ENCODE measurements around the gene DNAJC5G.
"Not testable (repeated sequence)": the region's sequence is repeated elsewhere in the genome, so short reads cannot be mapped to it uniquely, and the experiment has no call there.

The DNAJC5G gene

DNA sequence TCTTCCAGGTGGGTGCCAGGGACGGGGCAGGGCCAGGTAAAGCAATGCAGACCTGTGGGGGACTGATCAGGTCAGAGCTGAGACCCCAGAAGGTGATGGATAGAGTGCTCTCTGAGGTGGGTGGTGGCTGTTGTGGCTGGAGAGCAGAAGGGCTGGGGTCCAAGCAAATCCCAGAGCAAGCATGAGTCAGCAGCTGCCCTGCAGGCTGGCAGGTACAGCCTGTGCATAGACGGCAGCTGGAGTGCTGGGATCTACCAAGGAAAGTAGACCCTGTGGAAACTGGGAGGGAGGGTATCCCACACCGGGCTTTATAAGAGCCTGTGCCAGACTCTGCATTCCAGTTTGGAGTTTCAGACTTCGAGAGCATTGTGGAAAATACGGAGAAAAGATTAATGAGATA is 7.7 kb downstream of the DNAJC5G start:
- DNase-seq = no peak

DNA sequence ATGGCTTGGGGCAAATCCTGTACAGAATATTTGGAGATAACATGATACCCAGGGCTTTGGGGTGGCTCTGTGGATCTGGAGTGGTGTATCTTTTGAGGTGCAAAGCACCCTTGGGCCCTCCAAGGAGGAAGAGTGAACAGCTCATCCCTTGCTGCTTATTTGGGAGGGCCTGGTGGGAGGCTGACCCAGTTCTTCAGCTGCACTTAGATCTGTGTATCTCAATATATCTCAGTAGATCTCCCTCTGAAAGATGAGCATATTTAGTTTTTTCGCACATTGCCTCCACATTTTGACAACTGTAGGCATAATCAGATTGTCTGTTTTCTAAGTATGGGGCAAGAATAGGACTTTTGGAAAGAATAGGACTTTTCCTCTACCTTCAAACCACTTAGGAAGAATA is 9.8 kb downstream of the DNAJC5G start:
- DNase-seq = no peak

DNA sequence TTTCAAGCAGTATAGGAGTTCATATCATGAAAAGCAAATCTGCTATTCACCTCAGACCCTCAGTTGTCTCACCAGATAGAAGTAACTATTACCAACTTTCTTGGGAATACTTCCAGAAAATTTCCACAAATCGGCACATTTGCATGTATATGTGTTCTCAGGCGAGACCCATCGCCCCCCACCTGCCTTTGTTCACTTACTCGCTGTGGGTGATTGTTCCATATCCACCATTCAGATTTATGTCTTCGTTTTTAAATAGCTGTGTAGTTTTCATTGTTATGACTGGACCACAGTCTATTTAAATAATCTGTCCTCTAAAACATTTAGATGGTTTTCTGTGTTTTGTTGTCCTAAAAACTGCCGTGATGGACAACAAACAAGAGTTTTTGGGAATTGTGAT is 10.2 kb downstream of the DNAJC5G start:
- no peak for DNase-seq

DNA sequence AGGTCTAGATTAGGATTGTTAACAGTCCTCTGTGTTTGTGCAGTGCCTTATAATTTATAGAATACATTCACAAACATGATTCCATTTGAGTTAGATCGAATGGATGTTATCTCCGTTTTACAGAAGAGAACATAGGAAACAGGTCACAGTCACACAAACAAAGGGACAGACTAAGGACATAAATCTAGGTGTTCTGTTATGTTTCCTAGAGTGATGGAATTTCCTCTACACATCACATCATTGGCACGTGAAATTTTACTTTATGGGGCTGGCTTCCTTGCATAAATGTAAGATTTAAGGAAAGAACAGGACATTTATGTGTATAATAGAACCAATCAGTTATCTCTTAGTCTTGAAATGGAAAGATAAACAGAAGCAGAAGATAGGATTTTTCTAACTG is 13.4 kb downstream of the DNAJC5G start:
- no peak for DNase-seq

DNA sequence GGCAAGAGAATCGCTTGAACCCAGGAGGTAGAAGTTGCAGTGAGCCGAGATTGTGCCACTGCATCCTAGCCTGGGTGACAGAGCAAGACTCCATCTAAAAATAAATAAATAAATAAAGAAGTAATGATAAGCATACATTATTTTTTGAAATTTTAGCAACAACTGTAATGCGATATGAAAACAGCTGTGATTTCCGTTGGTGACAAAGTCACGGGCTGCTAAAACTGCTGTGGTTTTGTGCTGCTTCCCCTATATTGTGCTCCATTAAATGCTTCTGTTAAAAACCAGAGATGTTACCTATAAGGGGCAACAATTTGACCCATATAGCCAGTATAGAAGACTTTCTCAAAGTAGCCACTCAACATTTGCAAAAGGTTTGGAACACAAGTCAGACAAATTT is 15.3 kb downstream of the DNAJC5G start:
- DNase-seq = no peak

DNA sequence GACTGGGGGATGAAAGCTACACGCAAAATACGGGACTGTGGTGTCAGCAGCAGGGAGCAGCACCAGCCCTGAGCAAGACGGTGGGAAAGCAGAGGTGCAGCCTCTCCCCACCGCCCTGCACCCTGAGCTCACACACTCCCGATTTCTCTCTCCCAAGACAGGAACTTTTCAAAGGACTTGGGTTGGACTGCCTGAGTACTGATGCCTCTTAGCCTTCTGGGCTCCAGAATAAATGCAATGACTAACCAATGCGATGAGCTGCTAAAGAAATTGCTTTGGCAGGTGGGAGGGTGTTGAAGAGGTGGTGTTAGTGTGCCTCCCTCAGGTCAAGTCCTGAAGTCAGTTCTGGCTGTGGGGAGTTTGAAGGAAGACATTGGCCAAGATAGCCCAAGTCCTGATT is 16.6 kb downstream of the DNAJC5G start:
- DNase-seq = no peak

DNA sequence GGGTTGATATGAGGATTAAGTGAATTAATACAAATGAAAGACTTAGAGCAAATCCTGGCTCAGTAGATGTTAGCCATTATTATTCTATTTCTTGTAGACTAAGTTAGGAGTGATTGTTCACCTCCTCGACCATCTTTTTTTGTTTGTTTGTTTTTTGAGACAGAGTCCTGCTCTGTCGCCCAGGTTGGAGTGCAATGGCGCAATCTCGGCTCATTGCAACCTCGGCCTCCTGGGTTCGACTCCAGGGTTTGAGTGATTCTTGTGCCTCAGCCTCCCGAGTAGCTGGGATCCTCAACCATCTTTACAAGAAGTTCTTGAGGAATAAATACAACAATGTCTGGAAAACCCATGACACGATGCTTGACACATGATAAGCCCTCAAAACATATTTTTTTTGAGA is 19.7 kb downstream of the DNAJC5G start:
- DNase-seq = no peak

DNA sequence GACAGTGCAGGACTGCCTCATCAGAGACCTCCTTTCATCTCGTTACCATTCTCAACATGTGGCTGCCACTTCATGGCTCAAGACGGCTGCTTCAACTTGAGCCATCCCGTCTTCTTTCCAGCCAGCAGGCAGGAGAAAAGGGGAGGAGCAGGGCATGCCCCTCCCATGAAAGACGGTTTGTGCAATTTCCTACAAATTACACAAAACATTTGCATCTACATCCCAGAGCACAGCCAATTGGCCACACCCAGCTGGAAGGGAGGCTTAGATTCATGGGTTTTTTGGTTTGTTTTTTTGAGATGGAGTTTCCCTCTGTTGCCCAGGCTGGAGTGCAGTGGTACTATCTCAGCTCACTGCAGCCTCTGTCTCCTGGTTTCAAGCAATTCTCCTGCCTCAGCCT is 21.2 kb downstream of the DNAJC5G start:
- no peak for DNase-seq

DNA sequence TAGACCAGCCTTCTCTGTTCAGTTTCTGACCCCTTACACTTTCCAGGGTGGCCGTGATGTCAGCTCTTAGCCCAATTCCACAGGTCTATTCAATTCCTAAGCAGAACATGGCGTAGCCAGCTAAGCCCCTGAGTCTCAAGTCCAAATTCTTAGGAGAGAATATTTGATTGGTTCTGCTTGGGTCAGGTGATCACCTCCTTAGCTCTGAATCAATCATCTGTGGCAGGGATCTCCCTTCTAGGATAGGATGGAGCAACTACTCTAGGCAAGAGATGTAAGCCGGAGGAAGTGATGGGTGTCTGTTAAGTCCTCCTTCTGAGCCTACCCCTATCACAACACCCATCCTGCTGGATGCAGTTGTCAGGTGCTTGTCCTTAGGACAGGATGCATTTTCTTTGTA is 22.0 kb downstream of the DNAJC5G start:
- DNase-seq = no peak

DNA sequence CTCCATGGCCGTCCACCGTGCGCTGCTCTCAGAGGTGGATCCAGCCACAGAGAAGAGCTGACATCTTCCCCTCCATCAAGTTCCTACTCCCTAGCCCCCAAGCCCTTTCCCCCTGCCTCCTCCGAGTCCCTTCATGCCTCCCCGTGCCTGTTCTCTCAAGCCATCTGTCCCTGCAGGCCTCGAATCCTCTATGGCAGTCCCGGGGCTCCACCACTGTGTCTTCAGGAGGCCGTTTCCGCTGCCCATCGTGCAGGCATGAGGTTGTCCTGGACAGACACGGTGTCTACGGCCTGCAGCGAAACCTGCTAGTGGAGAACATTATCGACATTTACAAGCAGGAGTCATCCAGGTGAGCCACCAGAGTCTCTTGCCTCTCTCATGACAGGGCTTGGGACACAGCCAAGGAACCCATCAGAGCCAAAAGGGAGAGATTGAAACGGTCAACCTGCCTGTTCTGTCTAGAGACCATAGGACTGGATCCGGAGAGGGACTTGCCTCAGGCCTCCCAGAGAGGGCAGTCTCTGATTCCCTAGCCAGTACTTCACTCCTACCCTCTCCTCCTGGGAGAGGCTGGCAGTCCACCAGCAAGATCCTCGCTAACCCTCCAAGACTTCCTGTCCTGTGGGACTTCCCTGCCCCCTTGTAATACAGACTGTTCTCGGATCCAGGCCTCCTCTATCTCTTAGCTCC is 23.3 kb downstream of the DNAJC5G start:
- DNase-seq = no peak

DNA sequence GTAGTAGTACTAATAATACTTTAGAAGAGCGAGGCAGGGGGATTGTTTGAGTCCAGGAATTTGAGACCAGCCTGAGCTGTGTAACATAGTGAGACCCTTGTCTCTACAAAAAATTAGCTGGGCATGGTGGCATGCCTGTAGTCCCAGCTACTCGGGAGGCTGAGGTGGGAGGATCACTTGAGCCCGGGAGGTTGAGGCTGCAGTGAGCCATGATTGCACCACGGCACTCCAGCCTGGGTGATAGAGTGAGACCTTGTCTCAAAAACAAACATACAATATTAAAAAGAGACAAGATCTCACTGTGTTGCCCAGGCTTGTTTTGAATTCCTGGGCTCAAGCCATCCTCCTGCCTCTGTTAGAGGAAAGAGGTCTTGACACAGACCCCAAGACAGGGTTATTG is 25.4 kb downstream of the DNAJC5G start:
- DNase-seq = not testable (repeated sequence)

DNA sequence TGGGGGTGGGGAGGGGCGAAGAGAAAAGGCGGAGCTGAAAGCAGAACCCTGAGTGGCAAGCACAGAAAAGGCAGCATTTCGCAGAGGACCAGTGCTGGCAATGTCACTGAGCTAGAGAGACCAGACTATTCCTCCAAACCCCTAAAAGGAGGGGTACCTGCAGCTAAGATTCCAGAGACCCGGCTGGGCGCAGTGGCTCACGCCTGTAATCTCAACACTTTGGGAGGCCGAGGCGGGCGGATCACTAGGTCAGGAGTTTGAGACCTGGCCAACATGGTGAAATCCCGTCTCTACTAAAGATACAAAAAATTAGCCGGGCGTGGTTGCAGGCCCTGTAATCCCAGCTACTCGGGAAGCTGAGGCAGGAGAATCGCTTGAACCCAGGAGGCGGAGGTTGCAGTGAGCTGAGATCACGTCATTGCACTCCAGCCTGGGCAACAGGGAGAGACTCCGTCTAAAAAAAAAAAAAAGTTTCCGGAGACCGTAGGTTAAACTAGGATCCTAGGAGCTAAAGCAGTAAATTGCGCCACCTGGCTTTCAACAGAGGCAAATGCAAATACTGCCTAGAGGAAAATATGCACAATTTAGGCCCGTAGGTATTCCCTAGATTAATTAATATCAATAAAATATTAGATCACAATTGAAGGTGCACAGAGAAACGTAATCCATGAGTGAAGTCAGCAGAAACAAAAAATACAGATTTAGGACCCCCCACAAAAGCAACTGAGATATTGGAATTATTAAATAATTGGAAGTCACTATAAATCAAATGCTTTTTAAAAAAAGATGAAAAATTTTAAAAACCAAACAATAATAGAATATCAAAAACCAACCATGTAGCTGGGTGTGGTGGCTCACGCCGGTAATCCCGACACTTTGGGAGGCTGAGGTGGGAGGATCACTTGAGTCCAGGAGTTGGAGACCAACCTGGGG is 28.1 kb downstream of the DNAJC5G start:
- DNase-seq = peak; percentile 30 to 45

DNA sequence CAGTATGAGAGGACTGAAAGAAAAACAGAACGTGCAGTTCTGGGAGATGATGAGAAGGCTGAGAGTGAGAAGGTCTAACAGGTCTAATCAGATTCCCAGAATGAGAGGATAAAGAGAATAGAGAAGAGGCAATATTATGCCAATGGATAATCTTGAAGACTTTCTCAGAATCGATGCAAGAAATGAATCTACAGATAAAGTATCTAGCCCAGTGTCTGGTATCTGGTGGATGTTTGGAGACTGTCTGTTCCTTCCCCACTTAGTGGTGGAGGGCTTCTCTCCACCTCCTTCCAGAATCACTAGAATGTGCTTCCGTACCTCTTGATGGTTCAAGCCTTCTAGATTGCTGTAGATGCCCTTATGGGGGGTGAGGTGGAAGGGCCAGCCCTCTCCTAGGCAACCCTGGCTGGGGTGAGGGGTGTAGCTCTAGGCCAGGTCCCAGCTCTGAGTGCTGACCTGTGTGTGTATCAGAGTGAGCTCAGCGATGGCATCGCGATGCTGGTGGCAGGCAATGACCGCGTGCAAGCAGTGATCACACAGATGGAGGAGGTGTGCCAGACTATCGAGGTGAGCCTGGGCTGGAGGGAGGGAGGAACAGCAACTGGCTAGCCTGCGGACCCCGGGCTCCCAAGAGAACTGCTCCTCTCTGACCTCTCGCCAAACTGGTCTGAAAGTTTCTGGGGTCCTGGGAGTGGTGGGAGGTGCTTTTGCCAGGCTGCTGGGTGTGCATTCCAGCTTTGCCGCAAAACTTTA is 29.4 kb downstream of the DNAJC5G start:
- no peak for DNase-seq

DNA sequence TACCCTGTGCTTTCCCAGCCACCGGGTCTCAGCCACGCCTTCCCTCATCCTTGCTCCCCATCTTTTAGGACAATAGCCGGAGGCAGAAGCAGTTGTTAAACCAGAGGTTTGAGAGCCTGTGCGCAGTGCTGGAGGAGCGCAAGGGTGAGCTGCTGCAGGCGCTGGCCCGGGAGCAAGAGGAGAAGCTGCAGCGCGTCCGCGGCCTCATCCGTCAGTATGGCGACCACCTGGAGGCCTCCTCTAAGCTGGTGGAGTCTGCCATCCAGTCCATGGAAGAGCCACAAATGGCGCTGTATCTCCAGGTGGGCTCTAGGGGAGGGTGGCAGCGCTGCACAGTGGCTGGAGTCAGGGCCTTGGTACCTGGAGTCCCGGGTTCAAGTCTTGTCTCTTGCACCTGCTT is 30.3 kb downstream of the DNAJC5G start:
- DNase-seq = no peak

DNA sequence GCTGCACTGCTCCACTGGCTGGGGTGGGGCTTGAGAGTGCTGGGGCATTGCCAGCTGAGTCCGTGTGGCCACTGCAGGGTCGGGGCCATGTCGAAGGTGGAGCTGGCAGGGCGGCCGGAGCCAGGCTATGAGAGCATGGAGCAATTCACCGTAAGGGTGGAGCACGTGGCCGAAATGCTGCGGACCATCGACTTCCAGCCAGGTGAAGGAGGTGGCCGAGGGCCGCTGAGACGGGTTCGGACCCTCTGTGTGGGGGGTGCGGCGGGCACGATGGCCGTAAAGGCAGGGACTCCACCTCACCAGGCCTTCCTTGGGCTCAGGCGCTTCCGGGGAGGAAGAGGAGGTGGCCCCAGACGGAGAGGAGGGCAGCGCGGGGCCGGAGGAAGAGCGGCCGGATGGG is 30.9 kb downstream of the DNAJC5G start:
- DNase-seq = no peak

DNA sequence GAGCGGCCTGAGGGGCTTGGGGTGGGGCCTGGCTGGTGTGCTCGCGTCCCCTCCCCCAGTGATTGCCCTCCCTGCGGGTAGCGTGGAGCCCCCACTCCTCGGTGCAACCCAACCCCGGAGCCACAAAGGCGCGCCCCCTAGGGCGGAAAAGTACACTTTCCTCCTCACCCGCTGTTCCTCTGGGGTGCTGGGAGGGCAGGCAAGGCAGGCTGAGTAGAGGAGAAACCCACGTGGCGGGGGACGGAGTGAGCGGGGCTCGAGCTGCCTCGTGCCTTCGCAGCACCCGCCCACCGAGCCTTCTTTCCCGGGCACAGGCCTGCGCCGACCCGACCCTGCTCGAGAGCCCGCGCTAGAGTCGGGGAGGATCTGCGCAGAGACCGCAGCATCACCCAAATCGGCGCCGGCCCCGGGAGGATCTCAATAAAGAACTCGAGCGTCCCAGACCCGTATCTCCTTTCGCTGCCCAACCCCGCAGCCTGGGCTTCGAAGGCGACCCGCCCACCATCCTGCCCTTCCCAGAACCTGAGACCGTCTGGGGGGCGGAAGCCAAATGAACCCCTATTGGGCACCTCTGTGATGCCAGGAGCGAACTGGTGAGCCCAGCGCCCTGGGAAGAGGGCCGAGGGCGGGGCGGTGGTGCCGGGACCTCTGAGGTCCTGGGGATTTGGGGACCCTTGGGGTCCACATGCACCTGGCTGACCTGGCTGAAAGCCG is 31.5 kb downstream of the DNAJC5G start:
- DNase-seq = peak; percentile 38 to 49

DNA sequence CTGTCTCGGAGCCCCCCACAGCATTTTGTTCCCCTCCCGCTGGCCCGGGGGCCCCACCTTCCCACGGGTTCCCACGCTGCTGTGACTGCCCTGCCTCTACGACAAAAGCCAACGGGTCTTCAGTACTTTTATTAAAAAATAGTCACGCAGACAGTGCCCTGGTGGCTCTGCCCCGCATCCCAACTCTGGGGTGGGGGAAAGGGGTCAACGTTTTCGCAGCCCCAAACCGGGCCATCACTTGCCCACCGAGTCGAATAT is 32.0 kb downstream of the DNAJC5G start:
- DNase-seq = no peak

DNA sequence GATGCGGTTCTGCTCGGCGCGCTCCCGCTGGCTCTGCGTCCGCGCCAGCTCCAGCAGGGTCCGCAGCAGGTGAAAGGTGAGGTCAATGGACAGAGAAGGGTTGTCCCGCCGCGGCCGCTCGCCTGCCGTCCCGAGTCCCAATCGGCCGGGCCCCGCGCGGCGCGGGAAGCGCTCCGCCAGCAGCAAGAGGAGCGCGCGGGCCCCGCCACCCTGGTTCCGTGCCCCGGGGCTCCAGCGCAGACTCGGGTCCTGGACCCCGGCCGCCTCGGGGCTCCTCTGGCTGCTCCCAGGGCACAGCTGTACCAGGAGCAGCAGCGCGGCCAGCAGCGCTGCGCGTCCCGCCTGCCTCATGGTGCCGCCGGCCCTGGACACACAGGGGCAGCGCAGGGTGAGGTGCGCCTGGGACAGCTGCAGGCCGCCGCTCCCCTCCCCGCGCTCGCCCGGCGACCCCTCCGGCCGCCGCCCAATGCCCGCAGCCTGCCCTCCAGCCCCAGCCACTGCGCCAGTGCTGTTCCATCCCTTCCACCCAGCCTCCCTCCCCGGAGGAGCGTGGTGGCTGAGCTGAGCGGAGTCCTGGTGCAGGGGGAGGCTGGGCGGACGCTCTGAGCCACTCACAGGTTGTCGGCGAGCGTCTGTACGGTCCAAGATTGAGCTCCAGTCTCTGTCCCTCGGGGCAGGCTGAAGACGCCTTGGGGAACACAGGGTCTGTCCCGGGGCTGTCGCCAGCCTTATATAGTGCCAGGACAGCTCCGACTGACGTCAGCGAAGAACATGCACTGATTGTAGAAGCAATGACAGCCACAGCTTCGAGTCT is 32.5 kb downstream of the DNAJC5G start:
- no peak for DNase-seq

DNA sequence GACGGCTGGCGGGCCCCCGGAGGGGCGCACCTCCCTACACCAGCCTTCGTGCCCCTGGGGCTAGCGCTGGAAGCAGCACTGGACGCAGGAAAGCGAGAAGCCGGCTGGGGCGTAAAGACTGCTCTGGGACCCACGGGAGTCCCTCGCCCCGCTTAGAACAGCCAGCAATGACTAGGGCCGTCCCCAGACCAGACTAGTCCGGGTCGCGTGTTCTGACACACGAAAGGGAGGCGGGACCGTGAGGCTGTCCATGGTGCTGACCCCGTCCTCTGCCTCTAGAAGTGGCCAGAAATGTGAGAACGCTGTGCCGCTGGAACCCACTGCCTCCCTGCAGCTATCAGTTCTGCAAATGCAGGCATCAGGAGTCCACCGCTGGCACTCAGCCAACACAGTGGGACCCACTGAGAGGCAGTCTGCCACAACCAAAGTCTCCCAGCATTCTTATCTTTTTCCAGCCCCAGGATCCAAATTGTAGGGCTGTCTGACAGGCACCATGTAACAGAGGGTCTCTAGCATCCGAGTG is 33.2 kb downstream of the DNAJC5G start, which contains the start of gene UCN:
TSS of gene UCN (minus strand) at position 87 of the 523 bp plus-strand sequence. CDS start 550 bp downstream, outside the sequence.
- no peak for DNase-seq

DNA sequence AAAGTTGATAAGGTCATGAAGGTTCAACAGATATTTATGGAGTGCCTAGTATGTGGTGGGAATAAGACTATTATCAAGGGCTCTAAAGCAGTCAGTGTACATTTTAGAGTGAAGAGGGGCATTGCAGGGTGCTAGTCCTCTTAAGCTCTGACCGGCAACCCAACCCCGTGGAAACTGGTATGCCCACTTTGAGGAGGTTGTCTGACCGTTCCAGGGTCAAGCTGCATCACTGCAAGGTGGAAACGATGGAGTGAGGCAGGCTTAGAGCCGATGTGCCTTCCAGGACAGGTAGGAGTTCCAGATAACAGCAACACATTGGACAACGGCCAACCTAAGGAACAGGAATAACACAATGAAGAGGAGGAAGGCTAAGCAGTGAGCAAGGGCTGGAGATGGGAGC is 34.4 kb downstream of the DNAJC5G start:
- DNase-seq = no peak

DNA sequence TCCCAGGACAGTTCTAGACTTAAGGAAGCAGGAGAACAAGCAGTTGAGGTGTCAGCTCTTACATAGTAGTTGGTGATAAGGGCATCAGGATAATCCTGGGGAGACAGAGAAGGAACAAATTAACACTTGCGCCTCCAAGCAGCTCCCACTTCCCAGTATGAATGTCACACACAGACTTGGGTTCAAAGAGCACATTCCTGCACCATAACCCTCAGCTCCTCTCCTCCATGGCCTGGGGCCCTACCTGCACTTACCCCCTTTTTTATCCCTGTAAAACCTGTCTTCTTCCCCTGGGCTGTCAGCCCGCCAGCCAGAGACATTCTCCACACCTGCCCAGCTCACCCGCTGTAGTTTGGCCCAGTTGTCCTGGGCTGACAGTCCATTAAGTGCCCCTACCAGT is 36.9 kb downstream of the DNAJC5G start:
- DNase-seq = no peak

Measured in activated CD4-positive, alpha-beta T cell treated with anti-CD3 and anti-CD28 coated beads, Interleukin-2, amount 50 U/mL, for 48 hours (primary cell).